PC-3 (cell line): ENCODE data around the gene STAG1. TPM values are rescaled to one million over a fixed set of nuclear protein-coding genes. Genes with fewer than 3 reads are reported as not detected.

Experiments used
- ATAC-seq: fragments of 200-7000 bp; cut with Tn5 transposase; 2 replicates; pipeline ENCODE4 v1.9.1; 2020; ENCODE audit warnings: mild to moderate bottlenecking, moderate library complexity
- BruUV-seq: library from RNA; stranded (reverse); fragments of 400-500 nt; replicated peaks from 2 replicates; lab custom pipeline; 2021; lab: Mats Ljungman, UMichigan
- CTCF ChIA-PET: fragments of 300-600 bp; sonication (Branson Sonifier 250); formaldehyde crosslinking; loops from one replicate; lab custom pipeline; 2022; ENCODE audit warnings: antibody characterized with exemption; lab: Charles Lee
- POLR2A ChIA-PET: fragments of 300-600 bp; sonication (Branson Sonifier 250); formaldehyde crosslinking; loops from one replicate; lab custom pipeline; 2022; ENCODE audit warnings: antibody characterized with exemption; ENCODE audit not compliant: unreplicated experiment; lab: Charles Lee
- DNase-seq: peaks from one replicate; pipeline ENCODE4 v3.0.0-alpha.2; 2015
- H2AFZ ChIP-seq: fragments of 300-600 bp; sonication (generic); 2 replicates; pipeline ENCODE4 v1.6.0; 2016; ENCODE audit warnings: antibody characterized with exemption, low read length
- H3F3A ChIP-seq: fragments of 300-600 bp; sonication (generic); one replicate; pipeline ENCODE4 v1.6.0; 2017; ENCODE audit warnings: antibody characterized with exemption, low read length, control low read depth, mild to moderate bottlenecking; ENCODE audit not compliant: unreplicated experiment
- H3K27ac ChIP-seq: fragments of 300-600 bp; sonication (generic); 2 replicates; pipeline ENCODE4 v1.5.1; 2016; ENCODE audit warnings: mild to moderate bottlenecking, low read length
- H3K27me3 ChIP-seq: fragments of 300-600 bp; sonication (generic); 2 replicates; pipeline ENCODE4 v1.6.1; 2016; ENCODE audit warnings: low read length, mixed read lengths
- H3K36me3 ChIP-seq: fragments of 300-600 bp; sonication (generic); 2 replicates; pipeline ENCODE4 v1.6.1; 2016; ENCODE audit warnings: low read depth, mixed run types, low read length, mixed read lengths
- H3K4me1 ChIP-seq: fragments of 300-600 bp; sonication (generic); 2 replicates; pipeline ENCODE4 v1.5.1; 2016; ENCODE audit warnings: low read length; ENCODE audit not compliant: insufficient read depth
- H3K4me2 ChIP-seq: fragments of 300-600 bp; sonication (generic); 2 replicates; pipeline ENCODE4 v1.6.0; 2016; ENCODE audit warnings: low read length
- H3K4me3 ChIP-seq: fragments of 300-600 bp; sonication (generic); 2 replicates; pipeline ENCODE4 v1.5.1; 2016; ENCODE audit warnings: mild to moderate bottlenecking, low read length, mixed read lengths
- H3K79me2 ChIP-seq: fragments of 300-600 bp; sonication (generic); 2 replicates; pipeline ENCODE4 v1.6.1; 2017; ENCODE audit warnings: low read length, mixed read lengths
- H3K9ac ChIP-seq: fragments of 300-600 bp; sonication (generic); 2 replicates; pipeline ENCODE4 v1.6.0; 2016; ENCODE audit warnings: mild to moderate bottlenecking, low read length
- H3K9me2 ChIP-seq: fragments of 300-600 bp; sonication (generic); replicated peaks from 2 replicates; pipeline ENCODE4 v1.6.1; 2016; ENCODE audit warnings: mixed run types, low read length, mixed read lengths
- H3K9me3 ChIP-seq: fragments of 300-600 bp; sonication (generic); 2 replicates; pipeline ENCODE4 v1.6.1; 2016; ENCODE audit warnings: low read length, mixed read lengths
- H4K20me1 ChIP-seq: fragments of 300-600 bp; sonication (generic); 2 replicates; pipeline ENCODE4 v1.6.1; 2016; ENCODE audit warnings: low read length, mixed read lengths
- EZH2 ChIP-seq: fragments of 300-600 bp; sonication (generic); IDR thresholded peaks from one replicate; pipeline ENCODE4 v1.6.1; 2017; ENCODE audit warnings: antibody characterized with exemption, mild to moderate bottlenecking, low read length; ENCODE audit not compliant: unreplicated experiment
- EZH2phosphoT487 ChIP-seq: fragments of 300-600 bp; sonication (generic); IDR thresholded peaks from 2 replicates; pipeline ENCODE4 v1.6.1; 2018; ENCODE audit warnings: mild to moderate bottlenecking, antibody characterized with exemption, low read length, borderline replicate concordance
- intact Hi-C: fragments of 100-400 bp; cut with micrococcal nuclease; formaldehyde crosslinking; loops from 2 replicates; pipeline ENCODE4 v1.9.0; 2023
- total RNA-seq: library from RNA; depleted of rRNA; stranded (reverse); fragments of >200 nt; gene quantifications from 2 replicates; pipeline ENCODE4 v1.2.3, GENCODE V29; 2014
- TF ChIP-seq, protein P1 (sequence below): fragments of 300-600 bp; sonication (generic); conservative IDR thresholded peaks from 2 replicates; pipeline ENCODE4 v1.5.1; 2017; ENCODE audit warnings: antibody characterized with exemption, low read depth, mild to moderate bottlenecking, low read length

The STAG1 gene
- total RNA-seq, 1 experiment from 2014 or later: 14.6 TPM

DNA sequence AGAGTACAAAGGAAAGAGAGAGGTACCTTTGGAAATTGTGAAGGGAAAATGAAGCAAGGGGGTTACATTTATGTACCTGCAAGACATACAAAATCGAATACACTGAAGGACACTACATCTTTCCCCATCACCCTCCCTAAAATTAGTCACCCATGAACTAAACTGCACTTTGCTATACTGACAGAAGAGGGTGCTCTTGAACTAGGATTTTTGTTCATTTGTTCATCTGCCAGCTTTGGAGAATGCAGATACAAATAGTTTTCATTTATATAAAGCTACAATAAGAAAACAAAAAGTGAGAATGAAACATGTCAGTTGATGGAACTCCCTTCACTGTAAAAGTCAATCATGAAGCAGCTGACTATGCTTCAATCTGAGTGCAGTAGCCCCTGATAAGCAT lies 446.3 kb downstream of the STAG1 start:
- H3K79me2 ChIP-seq: no peaks in the 10 kb centered on the region
- DNase-seq (no peak), ATAC-seq (no peak)
- no peaks in the 10 kb centered on the region for H3K9me3 ChIP-seq
- peaks cover 2% of the 10 kb centered on the region; the same call in 1 of the 2 replicates for H3K36me3 ChIP-seq
- H3K4me2 ChIP-seq: no peak overlapping the region
- TF ChIP-seq, protein P1, sequence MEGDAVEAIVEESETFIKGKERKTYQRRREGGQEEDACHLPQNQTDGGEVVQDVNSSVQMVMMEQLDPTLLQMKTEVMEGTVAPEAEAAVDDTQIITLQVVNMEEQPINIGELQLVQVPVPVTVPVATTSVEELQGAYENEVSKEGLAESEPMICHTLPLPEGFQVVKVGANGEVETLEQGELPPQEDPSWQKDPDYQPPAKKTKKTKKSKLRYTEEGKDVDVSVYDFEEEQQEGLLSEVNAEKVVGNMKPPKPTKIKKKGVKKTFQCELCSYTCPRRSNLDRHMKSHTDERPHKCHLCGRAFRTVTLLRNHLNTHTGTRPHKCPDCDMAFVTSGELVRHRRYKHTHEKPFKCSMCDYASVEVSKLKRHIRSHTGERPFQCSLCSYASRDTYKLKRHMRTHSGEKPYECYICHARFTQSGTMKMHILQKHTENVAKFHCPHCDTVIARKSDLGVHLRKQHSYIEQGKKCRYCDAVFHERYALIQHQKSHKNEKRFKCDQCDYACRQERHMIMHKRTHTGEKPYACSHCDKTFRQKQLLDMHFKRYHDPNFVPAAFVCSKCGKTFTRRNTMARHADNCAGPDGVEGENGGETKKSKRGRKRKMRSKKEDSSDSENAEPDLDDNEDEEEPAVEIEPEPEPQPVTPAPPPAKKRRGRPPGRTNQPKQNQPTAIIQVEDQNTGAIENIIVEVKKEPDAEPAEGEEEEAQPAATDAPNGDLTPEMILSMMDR: no peak
- TF ChIP-seq EZH2 (no peak), EZH2phosphoT487 (no peak)
- H3K4me1 ChIP-seq: no peaks in the 10 kb centered on the region
- H3K27me3 ChIP-seq: no peaks in the 10 kb centered on the region
- H3K27ac ChIP-seq: no peak overlapping the region
- no peaks in the 10 kb centered on the region for H3F3A ChIP-seq
- H4K20me1 ChIP-seq: no peaks in the 10 kb centered on the region
- H3K9ac ChIP-seq: no peak overlapping the region
- CTCF ChIA-PET: no interaction called here
- intact Hi-C loops: no loop called here
- POLR2A ChIA-PET: no interaction called here
- H3K9me2 ChIP-seq: no peaks in the 10 kb centered on the region
- H3K4me3 ChIP-seq: no peak overlapping the region
- H2AFZ ChIP-seq: no peak overlapping the region
- no TSS peak for BruUV-seq

- no peaks in the 10 kb centered on the region for H3K27me3 ChIP-seq
- no peak overlapping the region for H3K4me2 ChIP-seq
- intact Hi-C loops: no loop called here
- H3K9me3 ChIP-seq: no peaks in the 10 kb centered on the region
- no peaks in the 10 kb centered on the region for H4K20me1 ChIP-seq
- no peak overlapping the region for H3K4me3 ChIP-seq
- H3K27ac ChIP-seq: no peak overlapping the region
- no TSS peak for BruUV-seq
- H3K4me1 ChIP-seq: no peaks in the 10 kb centered on the region
- H2AFZ ChIP-seq: no peak overlapping the region
- H3K36me3 ChIP-seq: peaks cover 5% of the 10 kb centered on the region; the same call in 1 of the 2 replicates
- ChIA-PET POLR2A (no interaction called here), CTCF (no interaction called here)
- TF ChIP-seq EZH2phosphoT487 (no peak), EZH2 (no peak)
- TF ChIP-seq, protein P1: no peak
- DNase-seq: no peak
- no peak for ATAC-seq
- H3K9ac ChIP-seq: no peak overlapping the region
- H3K9me2 ChIP-seq: no peaks in the 10 kb centered on the region
- H3K79me2 ChIP-seq: no peaks in the 10 kb centered on the region
- H3F3A ChIP-seq: no peaks in the 10 kb centered on the region
These were observed 451.7 kb downstream of the STAG1 start for GRCh38 chr3:136300444-136300843.

DNA sequence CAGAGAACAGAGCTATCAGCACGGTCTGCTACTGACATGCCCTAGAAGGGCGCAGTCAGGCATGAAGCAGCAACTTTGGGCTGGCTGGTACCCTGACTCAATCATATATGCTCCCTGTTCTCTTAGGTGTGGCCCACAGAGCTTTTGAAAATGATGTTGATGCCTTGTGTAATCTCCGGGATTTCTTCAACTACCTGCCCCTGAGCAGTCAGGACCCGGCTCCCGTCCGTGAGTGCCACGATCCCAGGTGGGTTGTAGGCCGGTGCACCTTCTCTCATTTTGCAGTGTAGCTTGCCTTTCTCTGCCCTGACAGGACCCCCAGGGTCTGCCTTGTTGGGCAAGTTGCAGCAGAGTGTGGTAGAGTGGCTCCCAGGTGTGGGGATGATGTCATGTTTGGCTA lies 454.4 kb downstream of the STAG1 start:
- Histone ChIP-seq H3K27ac (no peak overlapping the region), H3K27me3 (no peaks in the 10 kb centered on the region), H3F3A (no peaks in the 10 kb centered on the region), H3K4me2 (no peak overlapping the region), H3K4me1 (no peaks in the 10 kb centered on the region), H3K9me3 (no peaks in the 10 kb centered on the region), H2AFZ (no peak overlapping the region), H3K9ac (no peak overlapping the region), H3K4me3 (no peak overlapping the region), H3K79me2 (no peaks in the 10 kb centered on the region), H4K20me1 (no peaks in the 10 kb centered on the region), H3K9me2 (no peaks in the 10 kb centered on the region), H3K36me3 (peaks cover 5% of the 10 kb centered on the region; the same call in 1 of the 2 replicates)
- no TSS peak for BruUV-seq
- intact Hi-C loops: no loop called here
- TF ChIP-seq, protein P1: no peak
- TF ChIP-seq EZH2phosphoT487: no peak
- TF ChIP-seq EZH2: no peak
- ChIA-PET POLR2A (no interaction called here), CTCF (no interaction called here)
- ATAC-seq: no peak
- DNase-seq: no peak
